HepG2 (cell line): ENCODE results near the gene SYNGR1. TPM values are rescaled to one million over a fixed set of nuclear protein-coding genes. Genes with fewer than 3 reads are reported as not detected.

Source experiments
- BCL6 ChIP-seq: IDR thresholded peaks from 2 replicates; pipeline ENCODE4 v1.6.1; 2016; ENCODE audit warnings: missing genetic modification reagents, missing compliant biosample characterization
- CENPT ChIP-seq: sonication (generic); formaldehyde crosslinking; IDR thresholded peaks from 2 replicates; pipeline ENCODE4 v1.8.0; 2022; ENCODE audit warnings: low read depth, mild to moderate bottlenecking, moderate library complexity, missing genetic modification reagents
- CHCHD3 ChIP-seq: sonication (generic); formaldehyde crosslinking; IDR thresholded peaks from 2 replicates; pipeline ENCODE4 v1.8.0; 2022; ENCODE audit warnings: mild to moderate bottlenecking, missing genetic modification reagents, moderate library complexity
- HOXA9 ChIP-seq: sonication (generic); formaldehyde crosslinking; IDR thresholded peaks from 2 replicates; pipeline ENCODE4 v1.8.1; 2022; ENCODE audit warnings: missing genetic modification reagents, mild to moderate bottlenecking, moderate library complexity, borderline replicate concordance
- HOXD1 ChIP-seq: sonication (generic); formaldehyde crosslinking; IDR thresholded peaks from 2 replicates; pipeline ENCODE4 v1.5.0; 2020; ENCODE audit warnings: missing genetic modification reagents
- KDM4B ChIP-seq: sonication (generic); formaldehyde crosslinking; IDR thresholded peaks from 2 replicates; pipeline ENCODE4 v1.4.0; 2020; ENCODE audit warnings: missing genetic modification reagents
- NAIF1 ChIP-seq: sonication (generic); formaldehyde crosslinking; IDR thresholded peaks from 2 replicates; pipeline ENCODE4 v1.5.0; 2020; ENCODE audit warnings: mild to moderate bottlenecking, missing genetic modification reagents, borderline replicate concordance
- PRPF4 ChIP-seq: fragments of 200-400 bp; formaldehyde crosslinking; IDR thresholded peaks from 2 replicates; pipeline ENCODE4 v1.6.1; 2016; ENCODE audit warnings: low read length, low read depth; ENCODE audit not compliant: poor library complexity, severe bottlenecking
- RBFOX2 ChIP-seq: fragments of 200-400 bp; formaldehyde crosslinking; IDR thresholded peaks from 2 replicates; pipeline ENCODE4 v1.6.1; 2017; ENCODE audit warnings: low read depth, mild to moderate bottlenecking, low read length
- RNF2 ChIP-seq: fragments of 450-650 bp; conservative IDR thresholded peaks from 2 replicates; pipeline ENCODE4 v1.6.1; 2016; ENCODE audit warnings: low read depth
- SSRP1 ChIP-seq: IDR thresholded peaks from 2 replicates; pipeline ENCODE4 v1.6.1; 2016; ENCODE audit warnings: control low read depth
- TEAD2 ChIP-seq: sonication (generic); formaldehyde crosslinking; IDR thresholded peaks from 2 replicates; pipeline ENCODE4 v1.9.0; 2021; ENCODE audit warnings: missing genetic modification reagents
- XRCC5 ChIP-seq: fragments of 200-400 bp; formaldehyde crosslinking; optimal IDR thresholded peaks from 2 replicates; pipeline ENCODE3; 2017; ENCODE audit warnings: mild to moderate bottlenecking, low read length
- ZBED4 ChIP-seq: sonication (generic); formaldehyde crosslinking; IDR thresholded peaks from 2 replicates; pipeline ENCODE4 v1.4.0; 2020; ENCODE audit warnings: missing genetic modification reagents, borderline replicate concordance
- ZFP36 ChIP-seq: fragments of 150-350 bp; IDR thresholded peaks from 2 replicates; pipeline ENCODE4 v1.6.1; 2018; ENCODE audit warnings: borderline replicate concordance, low read length, low read depth; ENCODE audit not compliant: partially characterized antibody
- ZFP41 ChIP-seq: sonication (generic); formaldehyde crosslinking; IDR thresholded peaks from 2 replicates; pipeline ENCODE4 v1.4.0; 2020; ENCODE audit warnings: mild to moderate bottlenecking, missing genetic modification reagents, borderline replicate concordance
- ZNF570 ChIP-seq: sonication (generic); formaldehyde crosslinking; IDR thresholded peaks from 2 replicates; pipeline ENCODE4 v1.4.0; 2020; ENCODE audit warnings: mild to moderate bottlenecking, missing genetic modification reagents, borderline replicate concordance
- ZNF615 ChIP-seq: sonication (generic); formaldehyde crosslinking; IDR thresholded peaks from 2 replicates; pipeline ENCODE4 v1.5.0; 2020; ENCODE audit warnings: mild to moderate bottlenecking, missing genetic modification reagents, borderline replicate concordance
- ZNF639 ChIP-seq: conservative IDR thresholded peaks from 2 replicates; pipeline ENCODE4 v1.6.1; 2018; ENCODE audit warnings: missing genetic modification reagents
- ZNF720 ChIP-seq: sonication (generic); formaldehyde crosslinking; IDR thresholded peaks from 2 replicates; pipeline ENCODE4 v1.4.0; 2020; ENCODE audit warnings: missing genetic modification reagents
- ZNF766 ChIP-seq: sonication (generic); formaldehyde crosslinking; IDR thresholded peaks from 2 replicates; pipeline ENCODE4 v1.5.0; 2020; ENCODE audit warnings: missing genetic modification reagents, borderline replicate concordance
- ZNF781 ChIP-seq: sonication (generic); formaldehyde crosslinking; IDR thresholded peaks from 2 replicates; pipeline ENCODE4 v1.5.1; 2020; ENCODE audit warnings: borderline replicate concordance, mild to moderate bottlenecking, missing genetic modification reagents; ENCODE audit errors: not compliant biosample characterization
- polyA plus RNA-seq, 8 experiments: library from polyadenylated mRNA; depleted of rRNA in 3 of 8; stranded (reverse) in 7 of 8; unstranded in 1 of 8; fragments of >200 nt; fragmentation: Illumina TruSeq in 4 of 8; extraction: Trizol in 4 of 8; gene quantifications; 2 replicates each; pipeline versions ENCODE4 v1.2.1 to v1.2.3, GENCODE V29; 2011 to 2016; ENCODE audit warnings: low read depth in 4 of 8, missing spikeins in 1 of 8, mixed read lengths in 1 of 8; ENCODE audit not compliant: insufficient read depth in 1 of 8
- total RNA-seq, 5 experiments: library from RNA; depleted of rRNA; stranded (reverse); fragments of >200 nt; fragmentation: Illumina TruSeq; extraction: Trizol; gene quantifications; 2 replicates each; pipeline ENCODE4 v1.2.3, GENCODE V29; 2016; ENCODE audit warnings: low read depth in 1 of 5
- TF ChIP-seq, protein P1 (sequence below): sonication (generic); formaldehyde crosslinking; IDR thresholded peaks from 2 replicates; pipeline ENCODE4 v1.9.0; 2021; ENCODE audit warnings: missing genetic modification reagents, mild to moderate bottlenecking, borderline replicate concordance

Gene SYNGR1
- total and polyA plus RNA-seq, 2 of the 13 experiments (the other 11 are each of a cell fraction or from before 2014, with no cell fraction given) = 0.27 to 2.7 TPM

DNA sequence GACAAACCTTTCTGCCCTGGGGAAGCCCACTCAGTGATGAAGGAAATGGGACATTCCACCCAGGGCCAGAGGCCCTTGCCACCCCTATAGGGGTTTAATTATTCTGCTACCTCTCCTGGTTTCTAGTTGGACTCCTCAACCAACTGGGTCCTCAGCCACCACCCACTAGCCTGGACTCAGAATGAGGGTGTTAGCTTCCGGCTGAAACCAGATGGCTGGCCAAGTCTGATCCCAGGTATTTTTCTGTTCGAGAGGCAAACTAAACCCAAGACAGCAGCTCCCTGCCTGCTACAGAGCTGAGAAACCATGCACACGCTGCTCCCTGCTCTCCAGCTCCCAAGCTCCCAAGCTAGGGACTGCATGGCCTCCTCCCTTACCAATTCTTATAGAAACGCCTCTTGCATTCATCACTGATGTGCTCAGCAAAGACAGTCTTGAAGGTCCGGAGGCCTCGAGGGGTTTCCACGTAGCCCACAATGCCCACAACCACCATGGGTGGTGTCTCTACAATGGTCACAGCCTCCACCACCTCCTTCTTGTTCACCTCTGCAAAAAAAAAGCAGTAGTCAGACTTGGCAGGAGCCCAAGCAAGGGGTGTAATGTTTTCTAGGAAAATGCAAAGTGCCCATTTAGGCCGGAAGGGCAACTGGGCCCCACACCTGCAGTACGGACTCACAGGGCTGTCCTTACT, 32.6 kb upstream of the SYNGR1 start (continued):
- no peak for TF ChIP-seq HOXA9 (CRISPR knock-in tag)
- no peak for TF ChIP-seq PRPF4
- 0 out of 2 replicates have a peak, but pooled peaks have one; percentile 13 for TF ChIP-seq SSRP1
- no peak for TF ChIP-seq ZNF570
- no peak for TF ChIP-seq RNF2
- no peak for TF ChIP-seq ZNF781
- no peak for TF ChIP-seq HOXD1
- no peak for TF ChIP-seq ZNF720
- TF ChIP-seq ZBED4 (CRISPR knock-in tag) = no peak
- TF ChIP-seq ZFP36 = no peak
- TF ChIP-seq, protein P1, sequence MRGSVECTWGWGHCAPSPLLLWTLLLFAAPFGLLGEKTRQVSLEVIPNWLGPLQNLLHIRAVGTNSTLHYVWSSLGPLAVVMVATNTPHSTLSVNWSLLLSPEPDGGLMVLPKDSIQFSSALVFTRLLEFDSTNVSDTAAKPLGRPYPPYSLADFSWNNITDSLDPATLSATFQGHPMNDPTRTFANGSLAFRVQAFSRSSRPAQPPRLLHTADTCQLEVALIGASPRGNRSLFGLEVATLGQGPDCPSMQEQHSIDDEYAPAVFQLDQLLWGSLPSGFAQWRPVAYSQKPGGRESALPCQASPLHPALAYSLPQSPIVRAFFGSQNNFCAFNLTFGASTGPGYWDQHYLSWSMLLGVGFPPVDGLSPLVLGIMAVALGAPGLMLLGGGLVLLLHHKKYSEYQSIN (CRISPR knock-in tag) = no peak
- no peak for TF ChIP-seq KDM4B (CRISPR knock-in tag)
- no peak for TF ChIP-seq CENPT (CRISPR knock-in tag)
- no peak for TF ChIP-seq ZNF766
- no peak for TF ChIP-seq NAIF1 (CRISPR knock-in tag)
- no peak for TF ChIP-seq ZNF639 (CRISPR knock-in tag)
- TF ChIP-seq RBFOX2 = 0 out of 2 replicates have a peak, but pooled peaks have one; percentile 30
- no peak for TF ChIP-seq TEAD2 (CRISPR knock-in tag)
- TF ChIP-seq XRCC5 = no peak
- no peak for TF ChIP-seq ZFP41 (CRISPR knock-in tag)
- no peak for TF ChIP-seq CHCHD3 (CRISPR knock-in tag)
- no peak for TF ChIP-seq ZNF615 (CRISPR knock-in tag)
- peak; percentile 88 for TF ChIP-seq BCL6 (CRISPR knock-in tag)
